Mesothelial cell of epicardium (in vitro differentiated cells): Measurements from ENCODE around the gene TTLL11. TPM values are rescaled to one million over a fixed set of nuclear protein-coding genes. Genes with fewer than 3 reads are reported as not detected.

Source experiments
- DNase-seq, 2 experiments: peaks; one replicate each; pipeline ENCODE4 v3.0.0; 2021; ENCODE audit warnings: low spot score in 2 of 2; ENCODE audit not compliant: unreplicated experiment in 2 of 2
- H3K27ac Mint-ChIP-seq: 2 replicates; pipeline ENCODE4 v1.8.0; 2021; ENCODE audit warnings: mixed read lengths
- H3K27me3 Mint-ChIP-seq: 2 replicates; pipeline ENCODE4 v1.8.0; 2021; ENCODE audit warnings: low read depth, mixed read lengths
- H3K36me3 Mint-ChIP-seq: 2 replicates; pipeline ENCODE4 v1.8.0; 2021; ENCODE audit warnings: mixed read lengths
- H3K4me1 Mint-ChIP-seq: 2 replicates; pipeline ENCODE4 v1.8.0; 2021; ENCODE audit warnings: mixed read lengths
- H3K4me3 Mint-ChIP-seq: 2 replicates; pipeline ENCODE4 v1.8.0; 2021; ENCODE audit warnings: mild to moderate bottlenecking, moderate library complexity, mixed read lengths
- H3K9me3 Mint-ChIP-seq: 2 replicates; pipeline ENCODE4 v1.8.0; 2021; ENCODE audit warnings: mixed read lengths
- CTCF ChIP-seq: fragments of 200-600 bp; sonication (generic); IDR thresholded peaks from one replicate; pipeline ENCODE4 v1.5.0; 2021; ENCODE audit warnings: antibody characterized with exemption; ENCODE audit not compliant: unreplicated experiment
- total RNA-seq: library from RNA; stranded (reverse); gene quantifications from 3 replicates; pipeline ENCODE4 v1.2.1, GENCODE V29; 2021

Gene TTLL11
- total RNA-seq, 1 donor from 2014 or later: 4.8 TPM

GRCh38 chr9:121782514-121783110, 310.5 kb downstream of the TTLL11 start:
- Mint-ChIP-seq H3K27ac (no peak overlapping the region), H3K9me3 (peaks cover 16% of the 10 kb centered on the region), H3K27me3 (no peaks in the 10 kb centered on the region), H3K4me1 (peaks cover 6% of the 10 kb centered on the region), H3K36me3 (peaks cover 34% of the 10 kb centered on the region), H3K4me3 (no peak overlapping the region)
- no peak for TF ChIP-seq CTCF
- peak in 1 of 2 experiments; percentile 17 for DNase-seq

- Mint-ChIP-seq H3K4me3 (no peak overlapping the region), H3K27ac (no peak overlapping the region), H3K27me3 (no peaks in the 10 kb centered on the region), H3K9me3 (peaks cover 23% of the 10 kb centered on the region), H3K36me3 (peaks cover 41% of the 10 kb centered on the region), H3K4me1 (peaks cover 6% of the 10 kb centered on the region)
- TF ChIP-seq CTCF: no peak
- no peak for DNase-seq
These were observed 311.2 kb downstream of the TTLL11 start for GRCh38 chr9:121781701-121782464.

- no peak overlapping the region for H3K27ac Mint-ChIP-seq
- H3K9me3 Mint-ChIP-seq: peaks cover 24% of the 10 kb centered on the region
- H3K36me3 Mint-ChIP-seq: peaks cover 46% of the 10 kb centered on the region
- H3K27me3 Mint-ChIP-seq: no peaks in the 10 kb centered on the region
- no peak for TF ChIP-seq CTCF
- peaks cover 6% of the 10 kb centered on the region for H3K4me1 Mint-ChIP-seq
- no peak for DNase-seq
- no peak overlapping the region for H3K4me3 Mint-ChIP-seq
These were observed 312.0 kb downstream of the TTLL11 start for GRCh38 chr9:121781145-121781548.

- Mint-ChIP-seq H3K4me1 (peaks cover 6% of the 10 kb centered on the region), H3K9me3 (peaks cover 24% of the 10 kb centered on the region), H3K36me3 (peaks cover 53% of the 10 kb centered on the region), H3K27me3 (no peaks in the 10 kb centered on the region), H3K27ac (no peak overlapping the region), H3K4me3 (no peak overlapping the region)
- peak in 1 of 2 experiments; percentile 15 for DNase-seq
- no peak for TF ChIP-seq CTCF
These were observed 312.7 kb downstream of the TTLL11 start for GRCh38 chr9:121780177-121781040.

- Mint-ChIP-seq H3K36me3 (peaks cover 58% of the 10 kb centered on the region), H3K27me3 (no peaks in the 10 kb centered on the region), H3K4me3 (no peak overlapping the region), H3K27ac (no peak overlapping the region), H3K4me1 (peaks cover 5% of the 10 kb centered on the region), H3K9me3 (peaks cover 24% of the 10 kb centered on the region)
- no peak for DNase-seq
- TF ChIP-seq CTCF: no peak
These were observed 313.6 kb downstream of the TTLL11 start for GRCh38 chr9:121779381-121780117.
